Measurements from ENCODE around the gene TTC12.

DNA sequence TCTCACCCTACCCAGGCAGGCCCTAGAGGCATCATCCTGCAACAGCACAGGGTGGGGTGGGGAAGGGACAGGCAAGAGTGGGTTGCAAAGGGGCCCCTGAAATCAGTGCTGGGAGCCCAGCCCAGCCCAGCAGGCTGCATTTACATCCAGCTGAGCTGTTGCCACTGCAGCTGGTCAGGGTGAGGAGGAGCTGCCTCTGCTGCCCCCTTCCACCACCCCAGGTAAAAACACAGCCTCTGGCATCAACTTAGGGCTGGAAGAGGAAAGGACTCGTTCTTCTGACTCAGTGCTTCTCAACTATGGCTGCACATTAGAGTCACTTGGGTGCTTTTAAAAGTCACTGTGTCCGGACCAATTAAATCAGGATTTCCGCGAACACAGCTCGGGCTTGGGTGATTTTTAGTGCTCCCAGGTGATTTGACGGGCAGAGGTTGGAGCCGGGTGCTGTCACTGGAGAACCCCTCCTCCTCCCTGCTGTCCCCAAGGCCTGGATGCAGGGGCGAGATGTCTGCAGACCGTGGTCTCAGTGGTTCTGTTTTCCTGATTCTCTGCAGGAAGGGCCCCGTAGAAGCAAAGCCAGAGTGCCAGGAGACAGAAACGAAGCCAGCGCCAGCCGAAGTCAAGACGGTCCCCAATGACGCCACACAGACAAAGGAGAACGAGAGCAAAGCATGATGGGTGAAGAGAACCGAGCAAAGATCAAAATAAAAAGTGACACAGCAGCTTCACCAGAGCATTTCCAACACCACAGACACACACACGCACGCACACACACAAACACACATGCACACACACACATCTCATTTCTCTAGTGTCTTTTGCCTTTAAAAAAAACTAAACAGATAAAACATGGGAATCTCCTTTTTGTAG is 39.4 kb upstream of the TTC12 start:
- TF ChIP-seq, protein P1, sequence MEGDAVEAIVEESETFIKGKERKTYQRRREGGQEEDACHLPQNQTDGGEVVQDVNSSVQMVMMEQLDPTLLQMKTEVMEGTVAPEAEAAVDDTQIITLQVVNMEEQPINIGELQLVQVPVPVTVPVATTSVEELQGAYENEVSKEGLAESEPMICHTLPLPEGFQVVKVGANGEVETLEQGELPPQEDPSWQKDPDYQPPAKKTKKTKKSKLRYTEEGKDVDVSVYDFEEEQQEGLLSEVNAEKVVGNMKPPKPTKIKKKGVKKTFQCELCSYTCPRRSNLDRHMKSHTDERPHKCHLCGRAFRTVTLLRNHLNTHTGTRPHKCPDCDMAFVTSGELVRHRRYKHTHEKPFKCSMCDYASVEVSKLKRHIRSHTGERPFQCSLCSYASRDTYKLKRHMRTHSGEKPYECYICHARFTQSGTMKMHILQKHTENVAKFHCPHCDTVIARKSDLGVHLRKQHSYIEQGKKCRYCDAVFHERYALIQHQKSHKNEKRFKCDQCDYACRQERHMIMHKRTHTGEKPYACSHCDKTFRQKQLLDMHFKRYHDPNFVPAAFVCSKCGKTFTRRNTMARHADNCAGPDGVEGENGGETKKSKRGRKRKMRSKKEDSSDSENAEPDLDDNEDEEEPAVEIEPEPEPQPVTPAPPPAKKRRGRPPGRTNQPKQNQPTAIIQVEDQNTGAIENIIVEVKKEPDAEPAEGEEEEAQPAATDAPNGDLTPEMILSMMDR (IDR thresholded peaks at IDR 0.05): no peak
- no peak for TF ChIP-seq POLR2AphosphoS5 (IDR thresholded peaks at IDR 0.05)
- no peak for TF ChIP-seq POLR2A (IDR thresholded peaks at IDR 0.05)
